NT2/D1 (cell line): ENCODE measurements around the gene PRKD2.

Experiments
- SUZ12 ChIP-seq: IDR thresholded peaks from 2 replicates; pipeline ENCODE4 v1.6.1; 2011; ENCODE audit not compliant: insufficient read length, insufficient read depth; ENCODE audit errors: extremely low read depth
- YY1 ChIP-seq: IDR thresholded peaks from 2 replicates; pipeline ENCODE4 v1.6.1; 2011; ENCODE audit not compliant: insufficient read length, insufficient read depth
- ZNF274 ChIP-seq: IDR thresholded peaks from 2 replicates; pipeline ENCODE4 v1.6.1; 2011; ENCODE audit warnings: mild to moderate bottlenecking, low read depth, low read length

- TF ChIP-seq ZNF274 (no peak), SUZ12 (no peak), YY1 (no peak)
These were observed 45.5 kb upstream of the PRKD2 start for GRCh38 chr19:46762245-46762890.
